H1 (cell line): ENCODE data around the gene GALNT9. TPM values are rescaled to one million over a fixed set of nuclear protein-coding genes. Genes with fewer than 3 reads are reported as not detected.

Experiments
- CTCF ChIA-PET: fragments of 300-600 bp; sonication (Branson Sonifier 250); formaldehyde crosslinking; loops from one replicate; lab custom pipeline; 2021; ENCODE audit not compliant: partially characterized antibody; lab: Charles Lee
- POLR2A ChIA-PET: fragments of 300-600 bp; sonication (Branson Sonifier 250); formaldehyde crosslinking; loops from one replicate; lab custom pipeline; 2021; ENCODE audit warnings: inconsistent platforms; ENCODE audit not compliant: partially characterized antibody; lab: Charles Lee
- DNase-seq, 2 experiments: peaks; one replicate each; pipeline versions ENCODE4 v3.0.0 to v3.0.0-alpha.2; 2010 to 2022; ENCODE audit warnings: low spot score in 2 of 2, low read depth in 1 of 2, mixed read lengths in 1 of 2
- FAIRE-seq: peaks from 2 replicates; lab custom pipeline; 2011; peaks lifted over from hg19 to GRCh38; lab: Jason Lieb, UNC
- H2AFZ ChIP-seq: 2 replicates; pipeline ENCODE4 v1.8.1; 2012; ENCODE audit warnings: low read length, inconsistent platforms
- H2AK5ac ChIP-seq: 2 replicates; pipeline ENCODE4 v1.6.1; 2013; ENCODE audit warnings: low read depth, low read length
- H2BK120ac ChIP-seq: replicated peaks from 2 replicates; pipeline ENCODE3; 2013; ENCODE audit warnings: low read depth, low read length, inconsistent platforms
- H2BK12ac ChIP-seq: 2 replicates; pipeline ENCODE4 v1.6.1; 2013; ENCODE audit warnings: low read depth, low read length
- H2BK15ac ChIP-seq: 2 replicates; pipeline ENCODE4 v1.6.1; 2013; ENCODE audit warnings: low read length
- H2BK20ac ChIP-seq: 2 replicates; pipeline ENCODE4 v1.6.1; 2013; ENCODE audit warnings: low read length
- H2BK5ac ChIP-seq: 2 replicates; pipeline ENCODE4 v1.6.1; 2013; ENCODE audit warnings: low read depth, low read length
- H3K14ac ChIP-seq: 2 replicates; pipeline ENCODE4 v1.6.1; 2013; ENCODE audit warnings: inconsistent platforms; ENCODE audit not compliant: insufficient read length
- H3K18ac ChIP-seq: 2 replicates; pipeline ENCODE4 v1.6.1; 2013; ENCODE audit warnings: low read length; ENCODE audit errors: extremely low read depth
- H3K23ac ChIP-seq: 2 replicates; pipeline ENCODE4 v1.6.1; 2013; ENCODE audit warnings: inconsistent platforms; ENCODE audit not compliant: insufficient read length
- H3K23me2 ChIP-seq: 2 replicates; pipeline ENCODE4 v1.6.1; 2013; ENCODE audit warnings: low read depth, low read length
- H3K27ac ChIP-seq: 2 replicates; pipeline ENCODE4 v1.6.1; 2011; ENCODE audit warnings: low read depth, low read length, inconsistent platforms
- H3K27me3 ChIP-seq, 4 experiments: replicated peaks in 1 of 4; 1 replicate in 1 of 4; 2 replicates in 3 of 4; pipeline versions ENCODE4 v1.6.1 to v1.8.1; 2011 to 2013; ENCODE audit warnings: low read length in 3 of 4, mild to moderate bottlenecking in 3 of 4, inconsistent platforms in 2 of 4, mixed read lengths in 2 of 4, moderate library complexity in 1 of 4; ENCODE audit not compliant: control insufficient read depth in 3 of 4, insufficient read depth in 3 of 4; ENCODE audit errors: extremely low read depth in 1 of 4
- H3K36me3 ChIP-seq, 4 experiments: 2 replicates each; pipeline versions ENCODE4 v1.6.1 to v1.8.1; 2011 to 2013; ENCODE audit warnings: mild to moderate bottlenecking in 4 of 4, low read length in 3 of 4, moderate library complexity in 2 of 4, control low read depth in 1 of 4, inconsistent platforms in 1 of 4; ENCODE audit not compliant: insufficient read depth in 4 of 4, control insufficient read depth in 2 of 4
- H3K4ac ChIP-seq: replicated peaks from 2 replicates; pipeline ENCODE3; 2013; ENCODE audit warnings: low read length, low read depth, mixed read lengths, inconsistent platforms; ENCODE audit not compliant: insufficient read length
- H3K4me1 ChIP-seq, 4 experiments: replicated peaks in 1 of 4; 1 replicate in 1 of 4; 2 replicates in 3 of 4; pipeline versions ENCODE4 v1.6.1 to v1.8.1; 2011 to 2013; ENCODE audit warnings: low read length in 3 of 4, inconsistent platforms in 2 of 4, mixed read lengths in 1 of 4; ENCODE audit not compliant: insufficient read depth in 4 of 4, control insufficient read depth in 3 of 4
- H3K4me2 ChIP-seq, 2 experiments: 2 replicates each; pipeline versions ENCODE4 v1.6.1 to v1.8.1; 2011 to 2013; ENCODE audit warnings: low read depth in 2 of 2, low read length in 2 of 2, control low read depth in 1 of 2, inconsistent platforms in 1 of 2, mild to moderate bottlenecking in 1 of 2; ENCODE audit not compliant: insufficient read depth in 1 of 2
- H3K4me3 ChIP-seq, 4 experiments: fragments of 200-600, 300-600 bp in 1 of 4; sonication (generic), shearing (Covaris generic), sonication (Bioruptor Twin) in 1 of 4; 2 replicates each; pipeline versions ENCODE4 v1.5.1 to v1.8.1; 2011 to 2016; ENCODE audit warnings: low read length in 4 of 4, low read depth in 3 of 4, control low read depth in 2 of 4, inconsistent platforms in 2 of 4, mild to moderate bottlenecking in 2 of 4, mixed read lengths in 1 of 4, moderate library complexity in 1 of 4; ENCODE audit not compliant: insufficient read depth in 2 of 4; ENCODE audit errors: extremely low read depth in 1 of 4
- H3K56ac ChIP-seq: replicated peaks from 2 replicates; pipeline ENCODE3; 2013; ENCODE audit warnings: low read depth, mild to moderate bottlenecking, mixed read lengths, low read length, inconsistent platforms; ENCODE audit not compliant: insufficient read length
- H3K79me1 ChIP-seq: 2 replicates; pipeline ENCODE4 v1.6.1; 2013; ENCODE audit warnings: low read depth, low read length, control low read depth
- H3K79me2 ChIP-seq, 2 experiments: 2 replicates each; pipeline versions ENCODE4 v1.6.1 to v1.8.1; 2012 to 2013; ENCODE audit warnings: low read length in 2 of 2, mild to moderate bottlenecking in 2 of 2, inconsistent platforms in 1 of 2; ENCODE audit not compliant: insufficient read depth in 2 of 2, control insufficient read depth in 1 of 2
- H3K9ac ChIP-seq, 4 experiments: replicated peaks in 1 of 4; 1 replicate in 1 of 4; 2 replicates in 3 of 4; pipeline versions ENCODE4 v1.6.1 to v1.8.1; 2011 to 2013; ENCODE audit warnings: low read depth in 3 of 4, low read length in 3 of 4, control low read depth in 2 of 4, mild to moderate bottlenecking in 2 of 4, moderate library complexity in 2 of 4, inconsistent platforms in 1 of 4; ENCODE audit errors: extremely low read depth in 1 of 4
- H3K9me3 ChIP-seq, 2 experiments: 2 replicates each; pipeline versions ENCODE4 v1.6.1 to v1.8.1; 2012 to 2013; ENCODE audit warnings: mild to moderate bottlenecking in 2 of 2, moderate library complexity in 2 of 2, control low read depth in 1 of 2, inconsistent platforms in 1 of 2, low read depth in 1 of 2, low read length in 1 of 2, mixed read lengths in 1 of 2; ENCODE audit not compliant: insufficient read depth in 2 of 2
- H4K20me1 ChIP-seq, 2 experiments: replicated peaks in 1 of 2; 2 replicates each; pipeline versions ENCODE3 to v1.8.1; 2011 to 2013; ENCODE audit warnings: inconsistent platforms in 2 of 2, low read length in 2 of 2, mild to moderate bottlenecking in 1 of 2; ENCODE audit not compliant: insufficient read depth in 2 of 2, control insufficient read depth in 1 of 2
- H4K5ac ChIP-seq: 2 replicates; pipeline ENCODE4 v1.6.1; 2013; ENCODE audit warnings: low read length, low read depth, mixed read lengths, inconsistent platforms; ENCODE audit not compliant: insufficient read length
- H4K8ac ChIP-seq: 2 replicates; pipeline ENCODE4 v1.8.0; 2013; ENCODE audit warnings: mild to moderate bottlenecking, moderate library complexity, low read length, inconsistent platforms; ENCODE audit not compliant: insufficient read depth; ENCODE audit errors: extremely low read depth
- H4K91ac ChIP-seq: replicated peaks from 2 replicates; pipeline ENCODE3; 2013; ENCODE audit warnings: low read length, mixed read lengths, inconsistent platforms; ENCODE audit not compliant: insufficient read length
- SIN3A ChIP-seq, 2 experiments: IDR thresholded peaks in 1 of 2; conservative IDR thresholded peaks in 1 of 2; 2 replicates each; pipeline ENCODE4 v1.6.1; 2011 to 2012; ENCODE audit warnings: low read length in 2 of 2, improper control_type of control experiment in 1 of 2, low read depth in 1 of 2, mild to moderate bottlenecking in 1 of 2
- WGBS, 2 experiments: shearing (Covaris generic) in 1 of 2; methylation state at CpG; one replicate each; pipeline versions ENCODE4 v1.1.6 to v1.1.7; 2013 to 2015; ENCODE audit warnings: low lambda C conversion rate in 2 of 2, mixed read lengths in 2 of 2, inconsistent platforms in 1 of 2, low coverage in 1 of 2, missing lambda C conversion rate in 1 of 2; ENCODE audit not compliant: insufficient replicate concordance in 2 of 2, insufficient coverage in 1 of 2, insufficient read length in 1 of 2; ENCODE audit errors: extremely low coverage in 1 of 2, missing lambda C conversion rate in 1 of 2; 5-methylcytosine and 5-hydroxymethylcytosine counted together
- polyA plus RNA-seq, 7 experiments: library from polyadenylated mRNA; depleted of rRNA in 3 of 7; stranded (reverse) in 5 of 7; unstranded in 2 of 7; fragments of >200 nt in 5 of 7; fragments of 200-250 nt in 2 of 7; gene quantifications; 1 replicate in 5 of 7; 2 replicates in 1 of 7; 4 replicates in 1 of 7; pipeline versions ENCODE4 v1.2.1 to v1.2.3, GENCODE V29; 2011 to 2013; ENCODE audit warnings: missing spikeins in 2 of 7, mixed read lengths in 2 of 7
- total RNA-seq: library from RNA; stranded (reverse); fragmentation: NEBNext Ultra II Directional; extraction: Animal tissue kit (Norgen Biotek cat#: 25700); gene quantifications from 2 replicates; pipeline ENCODE4 v1.2.1, GENCODE V29; 2021

Gene GALNT9
- total and polyA plus RNA-seq, 2 of the 8 experiments (the other 6 are each of a cell fraction or from before 2014, with no cell fraction given), result 2.0 to 3.6 TPM

- H3K14ac ChIP-seq, result no peak overlapping the region
- no peak overlapping the region for H3K9ac ChIP-seq
- WGBS, 2 experiments, result 86% methylated on average over 22 of the region's 22 CpGs; no CpG with 5 or more reads in 1 of the 2 experiments
- H3K18ac ChIP-seq, result no peak overlapping the region
- H3K23ac ChIP-seq, result no peak overlapping the region
- H4K5ac ChIP-seq, result no peak overlapping the region
- FAIRE-seq, result no peak
- no peaks in the 10 kb centered on the region for H3K79me1 ChIP-seq
- no peak overlapping the region for H2AK5ac ChIP-seq
- no peaks in the 10 kb centered on the region for H4K20me1 ChIP-seq
- no peak overlapping the region for H4K91ac ChIP-seq
- CTCF ChIA-PET, result interaction anchor here (1.2 to 1.3 kb wide), 2 partner anchors 17 to 144 kb away, joined by 3 to 4 read pairs; no protein-coding TSS in a partner anchor
- H3K36me3 ChIP-seq, result no peaks in the 10 kb centered on the region
- no peak for DNase-seq
- no peak overlapping the region for H2BK5ac ChIP-seq
- H3K56ac ChIP-seq, result no peak overlapping the region
- H2BK20ac ChIP-seq, result no peak overlapping the region
- H3K79me2 ChIP-seq, result no peaks in the 10 kb centered on the region
- no peak overlapping the region for H3K4ac ChIP-seq
- H3K27me3 ChIP-seq, result peaks cover 0 to 23% (median 6%) of the 10 kb centered on the region in 4 experiments; a peak in 5 of 7 replicates
- POLR2A ChIA-PET, result interaction anchor here (0.7 kb wide), 1 partner anchor 30 kb away, joined by 3 read pairs; no protein-coding TSS in a partner anchor
- H3K4me2 ChIP-seq, result no peak overlapping the region
- H3K9me3 ChIP-seq, result peaks cover 11 to 15% of the 10 kb centered on the region in 2 experiments
- no peaks in the 10 kb centered on the region; a peak in 1 of 7 replicates for H3K4me1 ChIP-seq
- H3K23me2 ChIP-seq, result no peaks in the 10 kb centered on the region
- no peak overlapping the region for H2BK15ac ChIP-seq
- no peak overlapping the region for H2BK120ac ChIP-seq
- H2BK12ac ChIP-seq, result no peak overlapping the region
- H2AFZ ChIP-seq, result no peak overlapping the region
- H3K4me3 ChIP-seq, result no peak overlapping the region
- no peak overlapping the region for H4K8ac ChIP-seq
- no peak overlapping the region for H3K27ac ChIP-seq
- TF ChIP-seq SIN3A (conservative IDR thresholded peaks at IDR 0.05 in 1 of 2, IDR thresholded peaks at IDR 0.05 in 1 of 2; ENCODE audit: low read depth in 1 of 2, low read length in 2 of 2), result no peak
These were observed 132.5 kb downstream of the GALNT9 start for GRCh38 chr12:132196873-132197390.
